Endothelial cell of umbilical vein (primary cell): Measurements from ENCODE around the gene MOXD1.

Experiments
- CTCF ChIP-seq, 2 donors: IDR thresholded peaks; 1 replicate in 1 of 2; 2 replicates in 1 of 2; pipeline ENCODE4 v1.5.1; 2011; ENCODE audit warnings: low read length in 2 of 2, mild to moderate bottlenecking in 2 of 2, moderate library complexity in 2 of 2, control low read depth in 1 of 2, inconsistent platforms in 1 of 2, low read depth in 1 of 2; ENCODE audit not compliant: insufficient read depth in 1 of 2; ENCODE audit errors: extremely low read depth in 1 of 2
- EZH2 ChIP-seq: IDR thresholded peaks from 2 replicates; pipeline ENCODE4 v1.6.1; 2012; ENCODE audit warnings: borderline replicate concordance, low read depth, mild to moderate bottlenecking, moderate library complexity, low read length, inconsistent platforms; ENCODE audit not compliant: severe bottlenecking
- FOS ChIP-seq: IDR thresholded peaks from 2 replicates; pipeline ENCODE4 v1.6.1; 2011; ENCODE audit warnings: mild to moderate bottlenecking, low read length, moderate library complexity, borderline replicate concordance; ENCODE audit not compliant: insufficient read depth
- JUN ChIP-seq: IDR thresholded peaks from 2 replicates; pipeline ENCODE4 v1.6.1; 2011; ENCODE audit warnings: borderline replicate concordance, low read depth; ENCODE audit not compliant: insufficient read length, insufficient read depth
- MYC ChIP-seq: IDR thresholded peaks from one replicate; pipeline ENCODE4 v1.6.1; 2011; ENCODE audit warnings: mild to moderate bottlenecking, low read depth, low read length
- POLR2A ChIP-seq: IDR thresholded peaks from 2 replicates; pipeline ENCODE4 v1.6.1; 2012; ENCODE audit warnings: low read depth, mild to moderate bottlenecking, control low read depth, low read length
- POLR2AphosphoS5 ChIP-seq: IDR thresholded peaks from 2 replicates; pipeline ENCODE4 v1.6.1; 2012; ENCODE audit warnings: low read depth, mild to moderate bottlenecking, control low read depth, low read length, moderate library complexity; ENCODE audit not compliant: insufficient read depth
- TF ChIP-seq, protein P1 (sequence below): IDR thresholded peaks from 2 replicates; pipeline ENCODE4 v1.6.1; 2011; ENCODE audit not compliant: insufficient read depth, insufficient read length

- TF ChIP-seq POLR2AphosphoS5 (no peak), POLR2A (no peak), CTCF (IDR thresholded peaks at IDR 0.05; ENCODE audit: extremely low read depth in 1 of 2, insufficient read depth in 1 of 2, low read depth in 1 of 2, low read length in 2 of 2) (no peak), FOS (no peak), MYC (no peak), EZH2 (no peak), JUN (no peak)
- TF ChIP-seq, protein P1, sequence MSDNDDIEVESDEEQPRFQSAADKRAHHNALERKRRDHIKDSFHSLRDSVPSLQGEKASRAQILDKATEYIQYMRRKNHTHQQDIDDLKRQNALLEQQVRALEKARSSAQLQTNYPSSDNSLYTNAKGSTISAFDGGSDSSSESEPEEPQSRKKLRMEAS = no peak
Observed at GRCh38 chr6:132395015-132395597, 6.2 kb downstream of the MOXD1 start.
